ENCODE data around the gene ROGDI.

ROGDI gene

GRCh38 chr16:4801962-4802658 is at the start of gene ROGDI:
Gene ROGDI (minus strand): TSS chr16:4802633. CDS start chr16:4802571, 62 bp downstream.
- peak; percentile 69 to 87 for DNase-seq

GRCh38 chr16:4850211-4850610 is 47.8 kb upstream of the ROGDI start:
- no peak for DNase-seq

GRCh38 chr16:4847774-4848587 is 45.5 kb upstream of the ROGDI start:
- DNase-seq, result peak in 1 of 2 experiments; percentile 25

GRCh38 chr16:4846901-4847773 is 44.7 kb upstream of the ROGDI start, which contains the start of the genes GLYR1 and UBN1:
Gene GLYR1 (minus strand): TSS chr16:4847288. CDS start chr16:4847265, 23 bp downstream.
Gene UBN1 (plus strand): TSS chr16:4847481. CDS start chr16:4852918, 5,437 bp downstream.
- DNase-seq, result peak; percentile 95 to 96

GRCh38 chr16:4846503-4846900 is 44.1 kb upstream of the ROGDI start:
- DNase-seq, result no peak

GRCh38 chr16:4840984-4841383 is 38.6 kb upstream of the ROGDI start:
- no peak for DNase-seq

- no peak for DNase-seq
These were observed 37.5 kb upstream of the ROGDI start for GRCh38 chr16:4839942-4840341.

GRCh38 chr16:4837733-4838501 is 35.5 kb upstream of the ROGDI start:
- DNase-seq, result no peak

GRCh38 chr16:4836727-4837126 is 34.3 kb upstream of the ROGDI start:
- DNase-seq, result no peak

GRCh38 chr16:4833584-4833983 is 31.2 kb upstream of the ROGDI start:
- DNase-seq, result no peak

- DNase-seq, result no peak
These were observed 30.4 kb upstream of the ROGDI start for GRCh38 chr16:4832698-4833343.

- no peak for DNase-seq
These were observed 29.2 kb upstream of the ROGDI start for GRCh38 chr16:4831616-4832015.

- no peak for DNase-seq
These were observed 28.0 kb upstream of the ROGDI start for GRCh38 chr16:4830408-4830807.

- no peak for DNase-seq
These were observed 26.3 kb upstream of the ROGDI start for GRCh38 chr16:4828567-4829321.

- no peak for DNase-seq
These were observed 24.5 kb upstream of the ROGDI start for GRCh38 chr16:4826980-4827379.

GRCh38 chr16:4826526-4826925 is 24.1 kb upstream of the ROGDI start:
- no peak for DNase-seq

- no peak for DNase-seq
These were observed 22.8 kb upstream of the ROGDI start for GRCh38 chr16:4825196-4825595.

- DNase-seq, result no peak
These were observed 18.2 kb upstream of the ROGDI start for GRCh38 chr16:4820652-4821051.

GRCh38 chr16:4814542-4815173 is 12.2 kb upstream of the ROGDI start:
- no peak for DNase-seq

- DNase-seq, result no peak
These were observed 11.6 kb upstream of the ROGDI start for GRCh38 chr16:4814046-4814445.
